Measurements from ENCODE around the gene TRMT13. TPM values are rescaled to one million over a fixed set of nuclear protein-coding genes. Genes with fewer than 3 reads are reported as not detected.
A peak's percentile ranks its signal among the peaks of the same experiment; 100 is the strongest.

The TRMT13 gene
- total and polyA plus RNA-seq, 2 of the 13 experiments (the other 11 are each of a cell fraction or from before 2014, with no cell fraction given), result 10.0 to 12.4 TPM

GRCh38 chr1:100132566-100133477 lies at the start of gene TRMT13, which contains the start of gene SASS6 (continued):
- TF ChIP-seq ZNF83 (CRISPR knock-in tag; IDR thresholded peaks at IDR 0.05; ENCODE audit: borderline replicate concordance) (0 out of 2 replicates have a peak, but pooled peaks have one; percentile 63), ERF (CRISPR knock-in tag; IDR thresholded peaks at IDR 0.05) (peak; percentile 83), ZNF124 (CRISPR knock-in tag; IDR thresholded peaks at IDR 0.05) (peak; percentile 41; the same call in 1 of the 2 replicates), NPAS2 (CRISPR knock-in tag; IDR thresholded peaks at IDR 0.05; ENCODE audit: borderline replicate concordance) (no peak), MATR3 (CRISPR knock-in tag; IDR thresholded peaks at IDR 0.05) (no peak), SPEN (CRISPR knock-in tag; IDR thresholded peaks at IDR 0.05; ENCODE audit: low read depth) (peak; percentile 75), ZNF121 (CRISPR knock-in tag; IDR thresholded peaks at IDR 0.05) (no peak), ZFP1 (CRISPR knock-in tag; IDR thresholded peaks at IDR 0.05) (no peak), SRSF1 (optimal IDR thresholded peaks at IDR 0.05; ENCODE audit: low read depth, low read length) (no peak), TOE1 (CRISPR knock-in tag; IDR thresholded peaks at IDR 0.05) (no peak), GFI1 (CRISPR knock-in tag; IDR thresholded peaks at IDR 0.05; ENCODE audit: borderline replicate concordance) (no peak; the same call in 1 of the 2 replicates), SIX1 (CRISPR knock-in tag; IDR thresholded peaks at IDR 0.05; ENCODE audit: borderline replicate concordance) (0 out of 2 replicates have a peak, but pooled peaks have one; percentile 13)
- TF ChIP-seq, protein P1, sequence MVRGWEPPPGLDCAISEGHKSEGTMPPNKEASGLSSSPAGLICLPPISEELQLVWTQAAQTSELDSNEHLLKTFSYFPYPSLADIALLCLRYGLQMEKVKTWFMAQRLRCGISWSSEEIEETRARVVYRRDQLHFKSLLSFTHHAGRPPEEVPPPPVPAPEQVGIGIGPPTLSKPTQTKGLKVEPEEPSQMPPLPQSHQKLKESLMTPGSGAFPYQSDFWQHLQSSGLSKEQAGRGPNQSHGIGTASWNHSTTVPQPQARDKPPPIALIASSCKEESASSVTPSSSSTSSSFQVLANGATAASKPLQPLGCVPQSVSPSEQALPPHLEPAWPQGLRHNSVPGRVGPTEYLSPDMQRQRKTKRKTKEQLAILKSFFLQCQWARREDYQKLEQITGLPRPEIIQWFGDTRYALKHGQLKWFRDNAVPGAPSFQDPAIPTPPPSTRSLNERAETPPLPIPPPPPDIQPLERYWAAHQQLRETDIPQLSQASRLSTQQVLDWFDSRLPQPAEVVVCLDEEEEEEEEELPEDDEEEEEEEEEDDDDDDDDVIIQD (CRISPR knock-in tag; IDR thresholded peaks at IDR 0.05; ENCODE audit: low read depth), result peak; percentile 22; the same call in 1 of the 2 replicates
- TF ChIP-seq, protein P2, sequence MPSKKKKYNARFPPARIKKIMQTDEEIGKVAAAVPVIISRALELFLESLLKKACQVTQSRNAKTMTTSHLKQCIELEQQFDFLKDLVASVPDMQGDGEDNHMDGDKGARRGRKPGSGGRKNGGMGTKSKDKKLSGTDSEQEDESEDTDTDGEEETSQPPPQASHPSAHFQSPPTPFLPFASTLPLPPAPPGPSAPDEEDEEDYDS (CRISPR knock-in tag; IDR thresholded peaks at IDR 0.05), result 0 out of 2 replicates have a peak, but pooled peaks have one; percentile 35
- TF ChIP-seq, protein P3, sequence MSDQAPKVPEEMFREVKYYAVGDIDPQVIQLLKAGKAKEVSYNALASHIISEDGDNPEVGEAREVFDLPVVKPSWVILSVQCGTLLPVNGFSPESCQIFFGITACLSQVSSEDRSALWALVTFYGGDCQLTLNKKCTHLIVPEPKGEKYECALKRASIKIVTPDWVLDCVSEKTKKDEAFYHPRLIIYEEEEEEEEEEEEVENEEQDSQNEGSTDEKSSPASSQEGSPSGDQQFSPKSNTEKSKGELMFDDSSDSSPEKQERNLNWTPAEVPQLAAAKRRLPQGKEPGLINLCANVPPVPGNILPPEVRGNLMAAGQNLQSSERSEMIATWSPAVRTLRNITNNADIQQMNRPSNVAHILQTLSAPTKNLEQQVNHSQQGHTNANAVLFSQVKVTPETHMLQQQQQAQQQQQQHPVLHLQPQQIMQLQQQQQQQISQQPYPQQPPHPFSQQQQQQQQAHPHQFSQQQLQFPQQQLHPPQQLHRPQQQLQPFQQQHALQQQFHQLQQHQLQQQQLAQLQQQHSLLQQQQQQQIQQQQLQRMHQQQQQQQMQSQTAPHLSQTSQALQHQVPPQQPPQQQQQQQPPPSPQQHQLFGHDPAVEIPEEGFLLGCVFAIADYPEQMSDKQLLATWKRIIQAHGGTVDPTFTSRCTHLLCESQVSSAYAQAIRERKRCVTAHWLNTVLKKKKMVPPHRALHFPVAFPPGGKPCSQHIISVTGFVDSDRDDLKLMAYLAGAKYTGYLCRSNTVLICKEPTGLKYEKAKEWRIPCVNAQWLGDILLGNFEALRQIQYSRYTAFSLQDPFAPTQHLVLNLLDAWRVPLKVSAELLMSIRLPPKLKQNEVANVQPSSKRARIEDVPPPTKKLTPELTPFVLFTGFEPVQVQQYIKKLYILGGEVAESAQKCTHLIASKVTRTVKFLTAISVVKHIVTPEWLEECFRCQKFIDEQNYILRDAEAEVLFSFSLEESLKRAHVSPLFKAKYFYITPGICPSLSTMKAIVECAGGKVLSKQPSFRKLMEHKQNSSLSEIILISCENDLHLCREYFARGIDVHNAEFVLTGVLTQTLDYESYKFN (CRISPR knock-in tag; conservative IDR thresholded peaks at IDR 0.05), result peak; percentile 57
- TF ChIP-seq, protein P4, sequence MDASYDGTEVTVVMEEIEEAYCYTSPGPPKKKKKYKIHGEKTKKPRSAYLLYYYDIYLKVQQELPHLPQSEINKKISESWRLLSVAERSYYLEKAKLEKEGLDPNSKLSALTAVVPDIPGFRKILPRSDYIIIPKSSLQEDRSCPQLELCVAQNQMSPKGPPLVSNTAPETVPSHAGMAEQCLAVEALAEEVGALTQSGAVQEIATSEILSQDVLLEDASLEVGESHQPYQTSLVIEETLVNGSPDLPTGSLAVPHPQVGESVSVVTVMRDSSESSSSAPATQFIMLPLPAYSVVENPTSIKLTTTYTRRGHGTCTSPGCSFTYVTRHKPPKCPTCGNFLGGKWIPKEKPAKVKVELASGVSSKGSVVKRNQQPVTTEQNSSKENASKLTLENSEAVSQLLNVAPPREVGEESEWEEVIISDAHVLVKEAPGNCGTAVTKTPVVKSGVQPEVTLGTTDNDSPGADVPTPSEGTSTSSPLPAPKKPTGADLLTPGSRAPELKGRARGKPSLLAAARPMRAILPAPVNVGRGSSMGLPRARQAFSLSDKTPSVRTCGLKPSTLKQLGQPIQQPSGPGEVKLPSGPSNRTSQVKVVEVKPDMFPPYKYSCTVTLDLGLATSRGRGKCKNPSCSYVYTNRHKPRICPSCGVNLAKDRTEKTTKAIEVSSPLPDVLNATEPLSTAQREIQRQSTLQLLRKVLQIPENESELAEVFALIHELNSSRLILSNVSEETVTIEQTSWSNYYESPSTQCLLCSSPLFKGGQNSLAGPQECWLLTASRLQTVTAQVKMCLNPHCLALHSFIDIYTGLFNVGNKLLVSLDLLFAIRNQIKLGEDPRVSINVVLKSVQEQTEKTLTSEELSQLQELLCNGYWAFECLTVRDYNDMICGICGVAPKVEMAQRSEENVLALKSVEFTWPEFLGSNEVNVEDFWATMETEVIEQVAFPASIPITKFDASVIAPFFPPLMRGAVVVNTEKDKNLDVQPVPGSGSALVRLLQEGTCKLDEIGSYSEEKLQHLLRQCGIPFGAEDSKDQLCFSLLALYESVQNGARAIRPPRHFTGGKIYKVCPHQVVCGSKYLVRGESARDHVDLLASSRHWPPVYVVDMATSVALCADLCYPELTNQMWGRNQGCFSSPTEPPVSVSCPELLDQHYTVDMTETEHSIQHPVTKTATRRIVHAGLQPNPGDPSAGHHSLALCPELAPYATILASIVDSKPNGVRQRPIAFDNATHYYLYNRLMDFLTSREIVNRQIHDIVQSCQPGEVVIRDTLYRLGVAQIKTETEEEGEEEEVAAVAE (CRISPR knock-in tag; IDR thresholded peaks at IDR 0.05; ENCODE audit: borderline replicate concordance), result no peak; the same call in 1 of the 2 replicates
- TF ChIP-seq, protein P5, sequence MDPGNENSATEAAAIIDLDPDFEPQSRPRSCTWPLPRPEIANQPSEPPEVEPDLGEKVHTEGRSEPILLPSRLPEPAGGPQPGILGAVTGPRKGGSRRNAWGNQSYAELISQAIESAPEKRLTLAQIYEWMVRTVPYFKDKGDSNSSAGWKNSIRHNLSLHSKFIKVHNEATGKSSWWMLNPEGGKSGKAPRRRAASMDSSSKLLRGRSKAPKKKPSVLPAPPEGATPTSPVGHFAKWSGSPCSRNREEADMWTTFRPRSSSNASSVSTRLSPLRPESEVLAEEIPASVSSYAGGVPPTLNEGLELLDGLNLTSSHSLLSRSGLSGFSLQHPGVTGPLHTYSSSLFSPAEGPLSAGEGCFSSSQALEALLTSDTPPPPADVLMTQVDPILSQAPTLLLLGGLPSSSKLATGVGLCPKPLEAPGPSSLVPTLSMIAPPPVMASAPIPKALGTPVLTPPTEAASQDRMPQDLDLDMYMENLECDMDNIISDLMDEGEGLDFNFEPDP (CRISPR knock-in tag; conservative IDR thresholded peaks at IDR 0.05), result no peak

Measured in HepG2 (cell line).